HFFc6 (cell line): ENCODE data around the gene HLA-F. TPM values are rescaled to one million over a fixed set of nuclear protein-coding genes. Genes with fewer than 3 reads are reported as not detected.

ENCODE experiments used
- DNase-seq: peaks from one replicate; pipeline ENCODE4 v3.0.0-alpha.2; 2018
- H3K27ac Mint-ChIP-seq: 2 replicates; pipeline ENCODE4 v1.8.0; 2020; ENCODE audit warnings: mild to moderate bottlenecking, mixed read lengths
- H3K27me3 Mint-ChIP-seq: 2 replicates; pipeline ENCODE4 v1.8.0; 2021; ENCODE audit warnings: mild to moderate bottlenecking, moderate library complexity, mixed read lengths; ENCODE audit not compliant: insufficient read depth
- H3K36me3 Mint-ChIP-seq: 2 replicates; pipeline ENCODE4 v1.8.0; 2021; ENCODE audit warnings: low read depth, mixed read lengths
- H3K4me1 Mint-ChIP-seq: 2 replicates; pipeline ENCODE4 v1.8.0; 2020; ENCODE audit warnings: low read depth, mixed read lengths
- H3K4me3 Mint-ChIP-seq: 2 replicates; pipeline ENCODE4 v1.8.0; 2020; ENCODE audit warnings: mild to moderate bottlenecking, moderate library complexity, mixed read lengths
- H3K9me3 Mint-ChIP-seq: 2 replicates; pipeline ENCODE4 v1.8.0; 2020; ENCODE audit warnings: mild to moderate bottlenecking, mixed read lengths
- total RNA-seq, 6 experiments: library from RNA; stranded (reverse); fragmentation: NEBNext Ultra II Directional; extraction: Animal tissue kit (Norgen Biotek cat#: 25700); gene quantifications; 2 replicates in 1 of 6; 3 replicates in 5 of 6; pipeline ENCODE4 v1.2.3, GENCODE V29; 2021
- TF ChIP-seq, protein P1 (sequence below): fragments of 200-600 bp; sonication (generic); IDR thresholded peaks from 2 replicates; pipeline ENCODE4 v1.5.0; 2021; ENCODE audit warnings: antibody characterized with exemption, mild to moderate bottlenecking

Gene HLA-F
- total RNA-seq, 6 experiments from 2014 or later = 1.4 to 7.5 (median 4.2) TPM

- no peak for DNase-seq
- H3K27ac Mint-ChIP-seq = no peak overlapping the region
- no peak overlapping the region for H3K4me3 Mint-ChIP-seq
- no peaks in the 10 kb centered on the region for H3K36me3 Mint-ChIP-seq
- H3K4me1 Mint-ChIP-seq = peaks cover 6% of the 10 kb centered on the region; the same call in 1 of the 2 replicates
- no peaks in the 10 kb centered on the region for H3K9me3 Mint-ChIP-seq
- H3K27me3 Mint-ChIP-seq = no peaks in the 10 kb centered on the region
- TF ChIP-seq, protein P1, sequence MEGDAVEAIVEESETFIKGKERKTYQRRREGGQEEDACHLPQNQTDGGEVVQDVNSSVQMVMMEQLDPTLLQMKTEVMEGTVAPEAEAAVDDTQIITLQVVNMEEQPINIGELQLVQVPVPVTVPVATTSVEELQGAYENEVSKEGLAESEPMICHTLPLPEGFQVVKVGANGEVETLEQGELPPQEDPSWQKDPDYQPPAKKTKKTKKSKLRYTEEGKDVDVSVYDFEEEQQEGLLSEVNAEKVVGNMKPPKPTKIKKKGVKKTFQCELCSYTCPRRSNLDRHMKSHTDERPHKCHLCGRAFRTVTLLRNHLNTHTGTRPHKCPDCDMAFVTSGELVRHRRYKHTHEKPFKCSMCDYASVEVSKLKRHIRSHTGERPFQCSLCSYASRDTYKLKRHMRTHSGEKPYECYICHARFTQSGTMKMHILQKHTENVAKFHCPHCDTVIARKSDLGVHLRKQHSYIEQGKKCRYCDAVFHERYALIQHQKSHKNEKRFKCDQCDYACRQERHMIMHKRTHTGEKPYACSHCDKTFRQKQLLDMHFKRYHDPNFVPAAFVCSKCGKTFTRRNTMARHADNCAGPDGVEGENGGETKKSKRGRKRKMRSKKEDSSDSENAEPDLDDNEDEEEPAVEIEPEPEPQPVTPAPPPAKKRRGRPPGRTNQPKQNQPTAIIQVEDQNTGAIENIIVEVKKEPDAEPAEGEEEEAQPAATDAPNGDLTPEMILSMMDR = no peak
These were observed 13.3 kb downstream of the HLA-F start for GRCh38 chr6:29736563-29736962.

DNA sequence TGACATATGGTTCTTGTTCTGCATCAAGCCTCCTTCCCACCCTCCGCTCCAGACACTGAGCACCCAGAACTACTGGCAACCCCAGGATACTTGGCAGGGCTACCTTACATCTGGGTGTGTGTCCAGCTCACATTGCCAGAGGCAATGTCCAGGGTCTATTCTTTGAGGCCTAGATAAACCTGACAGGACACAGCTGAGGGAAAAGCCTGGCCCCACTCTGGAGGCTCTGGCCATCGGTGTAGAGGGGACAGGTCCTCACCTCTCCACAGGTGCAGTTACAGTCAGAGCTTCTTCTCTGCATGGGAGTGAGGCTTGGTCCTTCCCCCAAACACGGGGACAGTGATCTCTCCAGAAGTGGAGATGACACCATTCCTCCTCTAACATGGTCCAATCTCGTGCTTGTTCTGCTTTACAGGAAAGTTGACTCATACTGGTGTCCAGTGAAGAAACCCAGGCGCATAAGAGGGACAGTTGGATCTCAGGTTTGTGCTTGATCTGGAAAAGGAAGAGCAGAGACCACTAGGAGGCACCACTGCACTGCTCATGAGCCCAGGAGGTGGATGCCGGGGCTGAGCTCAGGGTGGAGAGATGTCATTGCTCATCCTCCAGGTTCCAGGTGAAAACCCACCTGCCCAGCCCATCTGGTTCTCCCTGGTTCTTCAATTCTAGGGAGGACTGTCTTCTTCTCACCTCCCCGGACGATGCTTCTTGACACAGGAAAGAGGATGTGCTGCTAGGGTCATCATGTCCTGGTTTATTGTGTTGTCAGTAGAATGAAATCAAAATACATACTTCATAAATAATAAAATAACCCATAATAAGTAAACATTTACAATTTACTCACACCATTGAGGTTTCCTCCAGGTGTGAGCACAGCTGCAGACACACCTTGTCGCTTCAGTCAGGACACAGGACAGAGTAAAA is 14.7 kb downstream of the HLA-F start:
- no peaks in the 10 kb centered on the region for H3K36me3 Mint-ChIP-seq
- H3K4me1 Mint-ChIP-seq = peaks cover 6% of the 10 kb centered on the region; the same call in 1 of the 2 replicates
- TF ChIP-seq, protein P1 = peak; percentile 86
- no peak overlapping the region for H3K4me3 Mint-ChIP-seq
- H3K9me3 Mint-ChIP-seq = no peaks in the 10 kb centered on the region
- no peak overlapping the region for H3K27ac Mint-ChIP-seq
- H3K27me3 Mint-ChIP-seq = no peaks in the 10 kb centered on the region
- DNase-seq = peak; percentile 77

DNA sequence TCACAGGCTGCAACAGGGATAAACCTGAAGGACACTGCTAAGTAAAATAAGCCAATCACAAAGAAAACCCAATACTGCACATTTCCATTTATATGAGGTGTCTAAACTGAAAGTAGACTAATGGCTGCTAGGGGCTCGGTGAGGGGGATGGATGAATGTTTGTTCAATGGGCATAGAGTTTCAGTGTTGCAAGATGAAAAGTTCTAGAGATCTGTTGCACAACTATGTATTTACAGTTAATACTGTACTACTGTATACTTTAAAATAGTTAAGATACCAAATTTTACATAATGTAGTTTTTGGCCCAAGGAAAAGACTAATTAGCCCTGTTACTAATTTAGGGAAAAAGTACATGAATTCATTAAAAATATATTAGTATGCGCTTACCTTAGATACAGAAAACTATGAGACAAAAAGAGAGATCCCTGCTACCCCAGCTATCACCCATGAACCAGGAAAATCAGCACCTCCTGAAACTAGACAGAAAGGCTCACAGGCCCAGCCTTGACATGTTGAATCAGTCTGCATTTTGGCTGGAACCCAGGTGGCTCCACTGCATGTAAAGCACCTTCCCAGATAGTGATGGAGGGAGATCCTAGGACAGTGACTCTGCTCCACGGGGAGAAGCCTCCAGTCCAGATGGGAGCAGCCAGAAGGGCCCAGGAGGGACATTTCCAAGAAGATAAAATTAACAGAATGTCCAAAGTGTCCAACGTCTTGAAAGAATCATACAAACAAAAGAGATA is 16.1 kb downstream of the HLA-F start:
- Mint-ChIP-seq H3K4me1 (peaks cover 6% of the 10 kb centered on the region; the same call in 1 of the 2 replicates), H3K4me3 (no peak overlapping the region), H3K27ac (no peak overlapping the region), H3K36me3 (no peaks in the 10 kb centered on the region), H3K9me3 (no peaks in the 10 kb centered on the region), H3K27me3 (no peaks in the 10 kb centered on the region)
- DNase-seq = no peak
- TF ChIP-seq, protein P1 = no peak

DNA sequence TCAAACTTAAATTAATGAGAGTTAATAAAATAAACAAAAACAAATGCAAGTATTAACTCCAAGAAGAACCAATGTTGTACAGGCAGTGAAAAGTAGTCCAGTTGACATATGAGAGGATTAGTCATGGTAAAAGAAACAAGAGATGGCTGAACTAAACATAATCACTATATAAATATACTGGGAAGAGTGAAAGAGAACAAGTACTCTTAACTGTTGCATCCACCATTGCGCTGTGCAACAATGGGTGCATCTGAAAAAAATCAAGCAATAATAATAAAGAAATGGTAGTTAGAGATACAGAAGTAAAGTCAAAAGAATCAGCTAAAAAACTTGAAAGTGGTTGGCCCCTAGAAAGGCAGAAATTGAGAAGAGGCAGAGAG is 16.6 kb downstream of the HLA-F start:
- no peak for DNase-seq
- Mint-ChIP-seq H3K27me3 (no peaks in the 10 kb centered on the region), H3K9me3 (no peaks in the 10 kb centered on the region), H3K4me3 (no peak overlapping the region), H3K27ac (no peak overlapping the region), H3K4me1 (peaks cover 6% of the 10 kb centered on the region; the same call in 1 of the 2 replicates), H3K36me3 (no peaks in the 10 kb centered on the region)
- TF ChIP-seq, protein P1 = no peak

DNA sequence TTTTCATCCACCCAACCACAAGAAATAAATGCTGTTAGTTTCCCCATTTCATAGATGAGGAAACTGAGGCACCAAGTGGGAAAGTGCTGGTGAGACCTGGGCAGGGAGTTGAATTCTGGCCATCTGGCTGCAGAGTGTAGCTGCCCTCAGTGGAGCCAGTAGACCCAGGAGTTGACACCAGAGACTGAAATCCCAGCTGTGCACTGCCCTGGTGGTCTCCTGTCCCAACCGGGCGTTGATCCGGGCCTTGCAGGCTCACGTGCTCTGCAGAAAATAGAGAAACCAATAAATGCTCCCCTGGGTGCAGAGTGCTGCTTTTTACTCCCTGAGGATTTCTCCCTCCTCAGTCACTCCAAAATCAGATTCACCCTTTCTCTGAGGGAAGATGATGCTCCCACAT is 18.4 kb downstream of the HLA-F start:
- DNase-seq = no peak
- H3K9me3 Mint-ChIP-seq = no peaks in the 10 kb centered on the region
- H3K36me3 Mint-ChIP-seq = no peaks in the 10 kb centered on the region
- no peak overlapping the region for H3K4me3 Mint-ChIP-seq
- TF ChIP-seq, protein P1 = no peak
- peaks cover 6% of the 10 kb centered on the region; the same call in 1 of the 2 replicates for H3K4me1 Mint-ChIP-seq
- no peaks in the 10 kb centered on the region for H3K27me3 Mint-ChIP-seq
- H3K27ac Mint-ChIP-seq = no peak overlapping the region
